HG02884 (cell line): ENCODE measurements around the gene AOAH.
"Not testable (repeated sequence)": the region's sequence is repeated elsewhere in the genome, so short reads cannot be mapped to it uniquely, and the experiment has no call there.

Experiments used
- ATAC-seq: cut with Tn5 transposase; IDR thresholded peaks from one replicate; pipeline ENCODE4 v1.9.1; 2021; ENCODE audit warnings: mild to moderate bottlenecking, moderate library complexity; ENCODE audit not compliant: unreplicated experiment

Gene AOAH

GRCh38 chr7:36483853-36484252, 240.4 kb downstream of the AOAH start:
- ATAC-seq: not testable (repeated sequence)

DNA sequence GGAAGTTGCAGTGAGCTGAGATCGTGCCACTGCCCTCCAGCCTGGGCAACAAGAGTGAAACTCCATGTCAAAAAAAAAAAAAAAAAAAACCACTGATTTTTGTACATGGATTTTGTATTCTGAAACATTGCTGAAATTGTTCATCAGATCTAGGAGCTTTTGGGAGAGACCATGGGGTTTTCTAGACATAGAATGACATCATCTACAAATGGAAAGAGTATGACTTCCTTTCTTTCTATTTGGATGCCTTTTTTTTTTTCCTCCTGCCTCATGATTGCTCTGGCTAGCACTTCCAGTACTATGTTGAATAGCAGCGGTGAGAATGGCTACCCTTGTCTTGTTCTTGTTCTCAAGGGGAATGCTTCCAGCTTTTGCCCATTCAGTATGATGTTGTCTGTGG, 245.5 kb downstream of the AOAH start:
- no peak for ATAC-seq

DNA sequence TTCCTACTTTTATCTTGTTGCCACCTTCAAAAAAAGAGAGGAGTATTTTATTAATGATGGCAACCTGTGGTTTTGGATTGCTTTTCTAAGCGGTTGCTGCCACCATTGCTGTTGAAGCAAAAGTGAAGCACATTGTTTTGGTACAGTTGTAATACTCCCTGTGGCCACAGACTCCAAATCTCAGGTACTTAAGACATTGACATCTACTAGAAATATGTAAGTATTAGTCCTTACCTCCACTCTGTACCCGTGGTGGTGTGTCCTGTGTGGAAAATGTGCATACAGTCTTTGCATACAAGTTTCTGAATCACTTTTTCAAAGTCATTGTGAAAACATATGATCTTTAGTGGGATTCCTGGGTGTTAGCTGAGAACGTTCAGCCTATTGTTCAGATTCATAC, 248.9 kb downstream of the AOAH start:
- ATAC-seq: no peak

DNA sequence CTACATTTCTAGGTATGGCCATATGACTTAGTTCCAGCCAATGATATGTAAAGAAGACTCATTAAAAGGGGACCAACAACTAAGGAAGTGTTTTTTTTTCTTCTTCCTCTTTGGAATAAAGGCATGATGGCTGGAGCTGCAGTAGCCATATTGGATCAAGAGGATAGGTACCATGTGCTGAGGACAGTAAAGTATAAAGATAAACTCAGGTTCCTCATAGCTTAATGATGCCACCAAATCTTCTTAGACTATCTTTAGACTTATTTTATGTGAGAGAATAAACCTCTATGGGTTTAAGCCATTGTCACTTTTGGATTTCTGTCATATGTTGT, 249.3 kb downstream of the AOAH start:
- no peak for ATAC-seq

- ATAC-seq: no peak
Observed at GRCh38 chr7:36474283-36475010, 249.8 kb downstream of the AOAH start.

- no peak for ATAC-seq
Observed at GRCh38 chr7:36473454-36474282, 250.6 kb downstream of the AOAH start.

DNA sequence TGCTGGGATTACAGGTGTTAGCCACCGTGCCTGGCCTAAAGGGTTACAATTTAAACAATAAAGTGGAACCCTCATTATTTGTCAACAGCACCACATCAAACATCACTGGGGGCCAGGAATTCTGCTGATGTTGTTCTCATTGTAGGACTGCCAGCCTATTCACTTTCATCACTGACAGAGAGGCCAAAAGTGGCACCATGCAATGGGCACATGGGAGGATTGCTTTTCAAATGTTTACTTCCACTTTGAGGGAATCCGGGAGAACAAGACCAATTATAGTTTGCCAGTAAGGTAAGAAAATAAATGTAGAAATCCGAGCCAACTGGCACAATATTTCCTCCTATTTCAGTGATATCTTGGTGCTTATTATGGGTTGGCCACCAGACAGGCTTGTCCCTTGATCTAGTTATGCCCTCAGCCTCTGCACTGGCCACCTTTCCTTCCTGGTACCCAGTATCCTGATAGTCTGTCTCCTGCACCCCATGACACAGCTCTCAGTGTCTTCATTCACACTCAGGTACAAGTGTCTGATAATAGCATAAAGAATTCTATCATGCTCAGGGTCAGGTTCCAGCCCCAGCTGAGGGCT, 252.1 kb downstream of the AOAH start:
- no peak for ATAC-seq

DNA sequence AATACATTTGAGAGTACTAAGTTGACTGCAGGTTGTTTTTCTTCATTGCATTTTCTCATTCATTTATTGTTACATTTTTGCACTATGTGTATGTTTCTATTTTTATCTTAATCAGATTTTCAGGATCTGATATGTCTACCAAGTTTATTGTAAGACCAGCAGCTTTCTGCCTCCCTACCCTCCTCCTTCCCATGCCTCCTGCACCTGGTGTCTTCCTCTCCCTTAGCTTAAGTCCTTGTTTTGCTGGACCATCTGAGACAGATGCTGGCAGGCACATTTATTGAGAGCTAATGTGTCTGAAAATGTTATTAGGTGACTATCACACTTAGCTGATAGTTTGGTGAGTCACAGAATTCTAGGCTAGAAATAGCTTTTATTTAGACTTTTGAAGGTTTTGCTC, 255.1 kb downstream of the AOAH start:
- ATAC-seq: no peak

DNA sequence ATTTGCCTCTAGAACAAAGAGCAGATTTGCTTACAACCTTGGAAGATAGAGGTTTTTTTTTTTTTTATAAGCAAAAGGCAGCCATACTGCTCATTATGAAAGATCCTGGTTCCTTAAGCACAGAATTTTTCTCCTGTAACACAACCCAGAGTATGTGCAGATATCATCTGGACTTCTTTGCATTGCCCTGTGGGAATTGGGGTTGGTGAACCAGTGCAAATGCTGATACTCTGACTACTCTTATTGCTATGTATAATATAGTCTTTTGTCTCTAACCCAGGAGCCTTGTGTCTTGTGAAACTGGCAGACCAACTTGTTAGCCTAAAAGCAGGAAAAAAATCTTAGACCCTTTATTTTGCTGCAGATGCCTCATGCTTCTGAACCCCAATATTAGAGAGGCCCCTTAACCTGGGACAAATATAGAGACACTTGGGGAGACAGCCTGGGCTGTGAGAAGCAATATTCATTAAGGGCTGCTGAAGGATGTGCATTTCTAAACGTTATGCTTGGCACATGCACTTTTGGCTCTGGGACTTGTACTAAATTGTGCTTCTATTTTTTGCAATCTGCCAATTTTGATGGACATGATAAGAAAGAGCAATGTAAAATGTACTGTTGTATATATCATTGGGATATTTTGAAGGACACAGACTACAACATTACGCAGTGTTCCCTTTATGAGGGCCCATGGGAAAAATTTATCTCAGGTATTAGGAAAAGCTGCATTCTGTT, 255.8 kb downstream of the AOAH start:
- no peak for ATAC-seq

- ATAC-seq: not testable (repeated sequence)
Observed at GRCh38 chr7:36466001-36466400, 258.3 kb downstream of the AOAH start.

DNA sequence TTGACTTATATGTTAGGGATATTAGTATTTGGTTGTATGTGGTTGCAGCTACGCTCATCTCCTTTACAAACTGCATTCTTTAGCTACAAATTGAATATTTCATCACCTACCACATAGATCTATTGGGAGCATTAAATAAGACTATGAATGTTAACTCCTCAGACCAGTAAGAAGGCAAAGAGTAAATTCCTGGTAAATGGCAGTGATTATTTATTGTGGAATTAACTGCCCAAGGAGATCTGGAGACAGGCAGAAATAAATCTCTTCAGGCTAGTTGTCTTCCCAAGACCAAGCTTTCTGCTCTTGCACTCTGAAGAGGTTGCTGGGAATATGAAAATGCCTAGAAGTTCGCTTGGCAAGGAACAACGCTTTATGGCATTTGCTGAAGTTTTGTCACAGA, 260.0 kb downstream of the AOAH start:
- no peak for ATAC-seq
